ENCODE measurements around the gene POMGNT1. TPM values are rescaled to one million over a fixed set of nuclear protein-coding genes. Genes with fewer than 3 reads are reported as not detected.

The POMGNT1 gene
- total and polyA plus RNA-seq, 10 of the 15 experiments (the other 5 are each of a cell fraction or from before 2014, with no cell fraction given), result 8.6 to 35.2 (median 29.5) TPM

DNA sequence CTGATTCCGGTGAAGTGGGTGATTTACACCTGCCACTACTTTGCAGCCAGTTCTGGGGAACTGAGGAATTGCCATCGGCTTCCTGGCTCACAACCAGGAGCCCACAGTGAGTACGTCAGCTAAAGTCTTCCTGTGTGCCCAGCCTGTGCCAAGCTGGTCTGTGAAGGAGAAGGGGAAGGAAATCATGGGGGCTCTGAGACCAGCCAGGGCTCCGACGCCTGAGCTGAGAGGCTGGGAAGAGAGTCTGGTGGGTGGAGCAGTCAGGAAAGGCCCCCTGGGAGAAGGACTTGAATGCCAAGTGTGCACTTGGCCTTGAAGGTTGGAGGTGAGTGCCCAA lies 6.1 kb upstream of the POMGNT1 start:
- no peak overlapping the region for H2AFZ ChIP-seq (ENCODE audit: control insufficient read depth, low read depth, low read length)

More for the DNA sequence above, 6.1 kb upstream of the POMGNT1 start:
- no peak for ATAC-seq
- FAIRE-seq, result no peak
- no peaks in the 10 kb centered on the region for H3K27me3 ChIP-seq (replicated peaks in 1 of 2; ENCODE audit: control insufficient read depth in 2 of 2, insufficient read depth in 2 of 2, low read length in 1 of 2)
- intact Hi-C loops (cut with micrococcal nuclease; ENCODE audit: unreplicated experiment) (no loop called here), in situ Hi-C loops (cut with MboI) (no loop called here)
- BruUV-seq (replicated peaks), result no TSS peak
- ChIA-PET RAD21 (ENCODE audit: unreplicated experiment) (interaction anchor here (0.7 kb wide), 1 partner anchor 268 kb away, joined by 3 read pairs; no protein-coding TSS in a partner anchor), POLR2A (no interaction called here), SMC1A (ENCODE audit: uncharacterized antibody, unreplicated experiment) (interaction anchor here (1.0 kb wide), 1 partner anchor 23 kb away, joined by 4 read pairs; no protein-coding TSS in a partner anchor), CTCF (interaction anchor here (4.4 kb wide), 1 partner anchor 20 kb away, joined by 23 read pairs; no protein-coding TSS in a partner anchor)
- no peak for DNase-seq (ENCODE audit: low read depth, low spot score)
- H3K36me3 ChIP-seq (ENCODE audit: control insufficient read depth in 2 of 2, insufficient read depth in 2 of 2, low read length in 1 of 2), result no peaks in the 10 kb centered on the region
- no peak overlapping the region for H3K9ac ChIP-seq (ENCODE audit: control insufficient read depth, insufficient read depth, low read length)
- H4K20me1 ChIP-seq (ENCODE audit: control insufficient read depth, insufficient read depth), result no peaks in the 10 kb centered on the region
- no peak overlapping the region for H3K4me2 ChIP-seq (ENCODE audit: control insufficient read depth, insufficient read depth)
- peaks cover 3% of the 10 kb centered on the region; the same call in 1 of the 2 replicates for H3K4me1 ChIP-seq (ENCODE audit: control insufficient read depth, insufficient read depth, low read length)
- TF ChIP-seq, protein P1, sequence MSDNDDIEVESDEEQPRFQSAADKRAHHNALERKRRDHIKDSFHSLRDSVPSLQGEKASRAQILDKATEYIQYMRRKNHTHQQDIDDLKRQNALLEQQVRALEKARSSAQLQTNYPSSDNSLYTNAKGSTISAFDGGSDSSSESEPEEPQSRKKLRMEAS (IDR thresholded peaks at IDR 0.05; ENCODE audit: low read depth, low read length), result no peak
- TF ChIP-seq ZNF622 (IDR thresholded peaks at IDR 0.05), result no peak
- no peak for TF ChIP-seq ZZZ3 (IDR thresholded peaks at IDR 0.05; ENCODE audit: control insufficient read depth, insufficient read length, low read depth)
- TF ChIP-seq, protein P2, sequence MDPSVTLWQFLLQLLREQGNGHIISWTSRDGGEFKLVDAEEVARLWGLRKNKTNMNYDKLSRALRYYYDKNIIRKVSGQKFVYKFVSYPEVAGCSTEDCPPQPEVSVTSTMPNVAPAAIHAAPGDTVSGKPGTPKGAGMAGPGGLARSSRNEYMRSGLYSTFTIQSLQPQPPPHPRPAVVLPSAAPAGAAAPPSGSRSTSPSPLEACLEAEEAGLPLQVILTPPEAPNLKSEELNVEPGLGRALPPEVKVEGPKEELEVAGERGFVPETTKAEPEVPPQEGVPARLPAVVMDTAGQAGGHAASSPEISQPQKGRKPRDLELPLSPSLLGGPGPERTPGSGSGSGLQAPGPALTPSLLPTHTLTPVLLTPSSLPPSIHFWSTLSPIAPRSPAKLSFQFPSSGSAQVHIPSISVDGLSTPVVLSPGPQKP (IDR thresholded peaks at IDR 0.05; ENCODE audit: low read depth, low read length), result no peak
- no peak for TF ChIP-seq IKZF1 (conservative IDR thresholded peaks at IDR 0.05)
- TF ChIP-seq NR2F1 (conservative IDR thresholded peaks at IDR 0.05), result no peak
- no peaks in the 10 kb centered on the region for H3K9me3 ChIP-seq (replicated peaks; ENCODE audit: control insufficient read depth, insufficient read depth, low read length)
- H3K27ac ChIP-seq (ENCODE audit: control insufficient read depth, insufficient read depth), result no peak overlapping the region
- 69% methylated on average over 5 of the region's 5 CpGs for WGBS (ENCODE audit: insufficient coverage, insufficient replicate concordance, low lambda C conversion rate, missing lambda C conversion rate)
- H3K79me2 ChIP-seq (ENCODE audit: control insufficient read depth, insufficient read depth, low read length), result no peaks in the 10 kb centered on the region
- H3K4me3 ChIP-seq, result no peak overlapping the region
